ENCODE results near the gene ZCCHC2.

The ZCCHC2 gene

DNA sequence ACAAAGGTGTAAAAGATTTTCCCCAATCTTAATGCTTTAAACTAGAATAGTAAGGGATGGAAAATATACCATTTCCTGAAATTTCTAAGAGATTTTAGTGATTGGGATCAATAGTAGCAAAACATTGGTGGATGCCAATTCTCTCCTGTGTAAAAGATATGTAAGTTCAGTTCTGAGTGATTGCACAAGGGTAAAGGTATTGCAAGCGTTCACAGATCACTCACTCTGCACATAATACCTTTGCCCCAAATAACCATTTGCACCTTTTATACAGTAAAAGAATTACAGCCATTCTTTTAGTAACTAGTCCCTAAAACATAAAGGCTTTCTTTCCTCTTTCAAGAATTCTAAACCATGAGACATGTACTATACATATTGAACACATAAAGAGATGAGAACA lies 13.0 kb upstream of the ZCCHC2 start:
- in situ Hi-C loops (cut with MboI; ENCODE audit: low sequenced_read_pairs) = no loop called here

GRCh38 chr18:62510789-62511188 lies 12.0 kb upstream of the ZCCHC2 start:
- in situ Hi-C loops (cut with MboI; ENCODE audit: low sequenced_read_pairs) = no loop called here

- in situ Hi-C loops (cut with MboI; ENCODE audit: low sequenced_read_pairs) = no loop called here
Measured at GRCh38 chr18:62512532-62512931, 10.3 kb upstream of the ZCCHC2 start.

DNA sequence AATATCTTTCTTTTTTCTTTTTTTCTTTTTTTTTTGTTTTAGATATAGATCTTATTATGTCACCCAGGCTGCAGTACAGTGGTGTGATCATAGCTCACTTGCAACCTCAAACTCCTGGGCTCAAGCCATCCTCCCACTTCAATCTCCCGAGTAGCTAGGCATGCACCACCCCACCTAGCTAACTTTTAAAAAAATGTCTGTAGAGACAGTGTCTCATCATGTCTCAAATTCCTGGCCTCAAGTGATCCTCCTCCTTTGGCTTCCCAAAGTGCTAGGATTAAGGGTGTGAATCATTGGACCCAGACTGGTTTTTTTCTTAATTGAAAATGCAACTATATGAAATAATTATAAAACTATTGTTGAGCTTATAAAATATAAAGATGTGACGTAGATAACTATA lies 9.8 kb upstream of the ZCCHC2 start:
- in situ Hi-C loops (cut with MboI; ENCODE audit: low sequenced_read_pairs) = no loop called here

- in situ Hi-C loops (cut with MboI; ENCODE audit: low sequenced_read_pairs) = no loop called here
Measured at GRCh38 chr18:62514570-62514969, 8.3 kb upstream of the ZCCHC2 start.

DNA sequence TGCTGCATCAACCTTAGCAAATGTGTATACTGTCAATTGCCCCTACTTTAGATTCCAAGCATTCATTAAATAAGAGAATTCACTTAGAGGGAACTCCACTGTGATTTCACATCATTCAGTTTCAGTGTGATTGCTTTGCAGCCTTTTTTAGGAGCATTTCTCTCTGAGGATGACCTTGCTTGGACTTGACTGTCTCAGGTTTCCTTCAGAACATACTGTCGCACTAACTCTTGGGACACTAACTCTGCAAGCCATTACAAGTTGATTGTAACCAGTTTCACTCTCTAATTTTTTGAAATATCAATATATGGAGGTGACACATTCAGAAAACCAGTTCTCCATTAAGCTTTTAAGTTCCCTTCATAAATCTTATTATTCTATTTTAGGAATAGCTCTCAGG lies 6.6 kb upstream of the ZCCHC2 start:
- in situ Hi-C loops (cut with MboI; ENCODE audit: low sequenced_read_pairs) = no loop called here

- in situ Hi-C loops (cut with MboI; ENCODE audit: low sequenced_read_pairs) = no loop called here
Measured at GRCh38 chr18:62518460-62519375, 4.1 kb upstream of the ZCCHC2 start.

- in situ Hi-C loops (cut with MboI; ENCODE audit: low sequenced_read_pairs) = no loop called here
Measured at GRCh38 chr18:62519684-62520083, 3.1 kb upstream of the ZCCHC2 start.

GRCh38 chr18:62521082-62521481 lies 1.7 kb upstream of the ZCCHC2 start:
- in situ Hi-C loops (cut with MboI; ENCODE audit: low sequenced_read_pairs) = no loop called here

DNA sequence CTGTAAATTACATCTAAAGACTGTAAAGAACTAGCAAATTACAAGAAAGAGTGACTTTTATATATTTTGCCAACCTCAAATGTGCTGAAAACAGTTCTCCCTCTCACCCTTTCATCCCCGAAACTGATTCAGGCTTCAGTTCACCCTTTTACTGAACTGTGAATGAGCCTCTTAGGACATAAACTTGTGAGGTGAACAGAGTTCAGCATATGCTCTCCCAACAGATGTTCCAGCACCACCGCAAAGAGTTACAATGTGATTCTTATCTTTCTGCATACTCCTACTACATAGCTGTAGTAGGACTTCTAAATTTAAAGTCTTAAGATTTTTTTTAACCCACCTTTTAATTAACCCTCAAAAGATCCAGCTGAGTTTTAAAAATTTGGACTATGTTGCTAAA lies 1.2 kb upstream of the ZCCHC2 start:
- in situ Hi-C loops (cut with MboI; ENCODE audit: low sequenced_read_pairs) = no loop called here

- in situ Hi-C loops (cut with MboI; ENCODE audit: low sequenced_read_pairs) = no loop called here
Measured at GRCh38 chr18:62522178-62522503, 684 bp upstream of the ZCCHC2 start.

- in situ Hi-C loops (cut with MboI; ENCODE audit: low sequenced_read_pairs) = no loop called here
Measured at GRCh38 chr18:62523255-62523588, 397 bp downstream of the ZCCHC2 start.

DNA sequence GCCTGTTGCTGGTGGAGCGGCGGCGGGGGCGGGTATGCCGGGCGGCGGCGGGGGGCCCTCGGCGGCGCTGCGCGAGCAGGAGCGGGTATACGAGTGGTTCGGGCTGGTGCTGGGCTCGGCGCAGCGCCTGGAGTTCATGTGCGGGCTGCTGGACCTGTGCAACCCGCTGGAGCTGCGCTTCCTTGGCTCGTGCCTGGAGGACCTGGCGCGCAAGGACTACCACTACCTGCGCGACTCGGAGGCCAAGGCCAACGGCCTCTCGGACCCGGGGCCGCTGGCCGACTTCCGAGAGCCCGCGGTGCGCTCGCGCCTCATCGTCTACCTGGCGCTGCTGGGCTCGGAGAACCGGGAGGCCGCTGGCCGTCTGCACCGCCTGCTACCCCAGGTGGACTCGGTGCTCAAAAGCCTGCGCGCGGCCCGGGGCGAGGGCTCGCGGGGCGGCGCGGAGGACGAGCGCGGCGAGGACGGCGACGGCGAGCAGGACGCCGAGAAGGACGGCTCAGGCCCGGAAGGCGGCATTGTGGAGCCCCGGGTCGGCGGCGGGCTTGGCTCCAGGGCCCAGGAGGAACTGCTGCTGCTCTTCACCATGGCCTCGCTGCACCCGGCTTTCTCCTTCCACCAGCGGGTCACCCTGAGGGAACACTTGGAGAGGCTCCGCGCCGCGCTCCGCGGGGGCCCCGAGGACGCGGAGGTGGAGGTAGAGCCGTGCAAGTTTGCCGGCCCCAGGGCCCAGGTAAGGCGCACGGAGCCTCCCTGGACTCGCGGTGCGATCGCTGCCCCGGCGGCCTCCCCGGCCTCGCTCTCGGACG lies 1.0 kb downstream of the ZCCHC2 start:
- in situ Hi-C loops (cut with MboI; ENCODE audit: low sequenced_read_pairs) = no loop called here

GRCh38 chr18:62524440-62525200 lies 1.8 kb downstream of the ZCCHC2 start:
- in situ Hi-C loops (cut with MboI; ENCODE audit: low sequenced_read_pairs) = no loop called here

DNA sequence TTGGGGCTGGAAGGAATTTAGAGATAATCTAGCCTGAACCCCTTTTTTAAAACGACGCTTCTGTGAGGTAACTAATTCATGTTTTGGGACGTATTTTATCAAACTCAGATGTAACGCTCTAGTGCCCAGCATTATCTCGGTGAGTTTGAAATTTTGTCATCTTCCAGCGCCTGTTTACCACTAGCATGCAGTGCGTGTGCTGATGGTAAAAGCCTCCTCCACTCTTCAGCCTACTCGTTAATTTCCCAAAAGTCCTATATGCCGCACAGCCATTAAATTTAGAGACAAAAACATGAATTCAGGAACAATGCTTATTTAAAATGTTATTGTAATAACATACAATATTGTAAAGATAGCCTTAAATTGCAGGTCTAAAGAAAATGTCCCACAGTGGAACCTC lies 2.8 kb downstream of the ZCCHC2 start:
- in situ Hi-C loops (cut with MboI; ENCODE audit: low sequenced_read_pairs) = no loop called here

DNA sequence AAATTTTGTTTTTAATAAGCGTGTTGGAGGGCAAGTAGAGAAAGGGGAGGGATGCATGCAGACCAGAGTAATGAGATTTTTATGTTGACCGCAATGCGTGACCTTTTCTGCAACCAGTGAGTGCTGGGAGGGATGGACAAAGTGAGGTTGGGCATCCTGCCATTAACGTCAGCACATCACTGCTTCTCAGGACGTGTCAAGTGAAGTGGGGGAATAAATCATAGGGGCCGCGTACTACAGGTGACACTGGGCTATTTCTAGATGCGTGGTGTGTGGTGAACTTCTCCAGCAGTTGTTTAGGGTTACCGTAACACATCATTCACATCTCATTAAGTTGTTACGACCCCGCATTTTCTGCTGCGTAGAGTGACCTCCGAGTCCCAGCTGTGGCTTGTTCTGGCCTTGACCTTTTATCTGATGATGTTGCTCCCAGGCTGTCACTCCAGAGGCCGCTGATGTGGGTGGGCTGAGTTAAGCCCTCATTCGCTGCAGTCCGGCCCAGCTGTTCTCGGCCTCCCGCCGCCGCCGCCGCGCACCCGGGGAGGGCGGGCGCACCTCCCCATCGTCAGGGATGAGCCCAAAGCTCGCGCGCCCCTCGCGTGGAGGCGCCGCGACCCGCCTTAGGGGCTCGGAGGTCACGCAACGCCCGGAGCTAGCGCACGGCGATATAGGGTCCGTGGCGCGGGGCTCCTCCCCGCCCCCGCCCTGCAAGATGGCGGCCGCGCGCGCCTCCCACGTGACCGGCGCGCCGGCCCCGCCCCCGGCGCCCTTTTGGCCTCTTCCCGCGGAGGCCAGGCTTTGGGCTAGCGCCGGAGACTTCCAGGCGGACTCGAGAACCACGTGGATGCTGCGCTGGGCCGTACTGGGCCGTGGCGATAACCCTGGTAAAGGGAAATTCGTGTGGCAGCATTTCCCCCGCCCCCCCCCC lies 3.5 kb downstream of the ZCCHC2 start:
- in situ Hi-C loops (cut with MboI; ENCODE audit: low sequenced_read_pairs) = no loop called here

GRCh38 chr18:62529597-62529996 lies 6.8 kb downstream of the ZCCHC2 start:
- in situ Hi-C loops (cut with MboI; ENCODE audit: low sequenced_read_pairs) = no loop called here

GRCh38 chr18:62531078-62531477 lies 8.3 kb downstream of the ZCCHC2 start:
- in situ Hi-C loops (cut with MboI; ENCODE audit: low sequenced_read_pairs) = no loop called here

DNA sequence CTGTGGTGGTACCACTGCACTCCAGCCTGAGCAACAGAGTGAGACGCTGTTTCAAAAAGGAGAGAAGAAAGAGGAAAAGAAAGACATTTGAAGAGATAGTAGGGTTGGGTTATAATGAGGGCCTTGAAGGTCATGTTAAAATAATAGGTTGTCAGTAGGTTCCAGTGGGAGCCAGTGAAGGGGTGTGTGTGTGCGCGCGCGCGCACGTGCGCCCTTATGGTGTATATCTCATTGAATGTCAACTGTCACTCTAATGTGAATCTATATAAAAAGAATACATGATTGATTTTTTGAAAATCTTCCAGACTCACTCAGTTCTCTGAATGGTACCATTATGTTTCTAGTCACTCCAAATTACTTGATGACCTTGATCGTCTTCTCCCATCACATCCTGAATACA lies 9.1 kb downstream of the ZCCHC2 start:
- in situ Hi-C loops (cut with MboI; ENCODE audit: low sequenced_read_pairs) = no loop called here

DNA sequence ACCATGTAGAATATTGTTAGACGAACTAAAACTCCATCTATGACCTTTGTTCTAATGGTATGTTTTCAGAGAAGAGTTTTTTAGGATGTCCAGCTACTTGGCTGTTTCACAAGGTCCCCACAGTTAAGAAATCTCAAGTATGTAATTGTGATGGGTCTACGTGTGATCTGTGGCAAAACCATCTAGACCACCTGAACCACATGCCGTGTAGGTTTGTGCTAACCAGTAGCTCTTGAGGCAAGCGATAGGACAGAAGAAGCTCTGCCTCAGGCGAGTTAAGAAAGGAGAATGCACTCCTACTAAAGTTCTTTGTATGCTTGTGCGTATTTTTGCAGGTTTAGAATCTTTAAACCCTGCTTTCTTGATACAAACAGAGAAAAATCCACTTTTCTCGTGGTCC lies 13.2 kb downstream of the ZCCHC2 start:
- in situ Hi-C loops (cut with MboI; ENCODE audit: low sequenced_read_pairs) = no loop called here
